ENCODE data around the gene FOXN4. TPM values are rescaled to one million over a fixed set of nuclear protein-coding genes. Genes with fewer than 3 reads are reported as not detected.

The FOXN4 gene
- total RNA-seq, 1 donor from 2014 or later = not detected

DNA sequence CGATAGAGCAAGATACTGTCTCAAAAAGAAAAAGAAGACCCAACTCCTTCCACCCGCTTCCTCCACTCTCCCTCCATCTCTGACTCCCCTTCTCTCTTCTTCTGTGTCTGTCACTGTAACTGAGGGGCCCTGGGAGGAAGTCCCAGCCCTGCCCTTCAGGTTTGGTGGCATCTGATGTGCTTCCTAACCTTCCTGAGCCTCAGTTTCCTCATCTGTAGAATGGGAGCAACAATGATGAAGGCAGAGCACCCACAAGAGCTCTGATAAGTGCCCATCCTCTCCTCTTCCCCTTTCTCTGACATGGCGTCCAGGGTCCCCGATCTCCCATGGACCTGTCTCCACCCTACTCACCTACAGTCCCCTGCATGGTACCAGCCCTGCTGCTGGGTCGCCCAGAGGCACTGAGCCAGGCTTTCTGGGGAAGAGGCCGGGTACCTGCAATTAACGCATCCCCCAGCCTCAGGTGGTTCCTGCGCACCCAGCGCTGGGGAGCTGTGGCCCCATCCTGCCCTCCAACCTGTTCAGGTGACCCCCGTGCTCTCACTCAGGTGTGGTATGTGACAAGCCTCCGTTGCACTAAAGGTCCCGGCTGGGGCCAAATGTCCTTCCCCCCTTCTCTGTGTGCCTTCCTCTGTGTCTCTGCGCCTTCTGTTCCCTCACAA is 13.2 kb downstream of the FOXN4 start:
- H3K4me3 ChIP-seq = no peak overlapping the region
- no peaks in the 10 kb centered on the region for H3K9me3 ChIP-seq
- no peaks in the 10 kb centered on the region for H3K36me3 ChIP-seq
- H3K27me3 ChIP-seq = no peaks in the 10 kb centered on the region
- DNase-seq (ENCODE audit: low spot score in 2 of 2) = no peak
- intact Hi-C loops (cut with DNase I) = no loop called here
- TF ChIP-seq CTCF (IDR thresholded peaks at IDR 0.05) = no peak
- H3K27ac ChIP-seq = no peak overlapping the region
- no peaks in the 10 kb centered on the region for H3K4me1 ChIP-seq

DNA sequence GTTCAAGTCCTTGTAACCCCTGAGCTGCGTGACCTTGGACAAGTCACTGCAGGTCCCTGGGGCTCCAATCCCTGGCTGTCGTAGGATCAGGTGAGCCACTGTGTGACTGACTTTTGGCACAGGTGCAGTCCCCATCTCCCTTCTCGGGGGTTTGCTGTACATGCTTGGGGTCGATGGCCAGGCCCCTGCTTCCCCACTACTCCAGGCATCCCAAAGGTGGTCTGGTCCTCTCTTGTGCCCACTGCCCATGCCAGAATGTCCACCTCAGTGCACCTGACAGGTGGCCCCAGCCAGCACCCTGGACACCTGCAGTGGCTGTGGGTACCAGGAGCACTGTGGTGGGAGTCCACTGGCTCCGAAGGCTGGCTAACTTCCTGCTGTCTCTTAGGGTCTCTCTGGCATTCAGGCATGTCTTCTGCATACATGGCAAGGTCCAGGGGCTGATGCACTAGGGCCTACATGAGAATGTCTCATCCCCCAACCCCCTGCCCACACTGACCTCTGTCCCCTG is 14.7 kb downstream of the FOXN4 start:
- Histone ChIP-seq H3K27me3 (no peaks in the 10 kb centered on the region), H3K4me1 (no peaks in the 10 kb centered on the region), H3K36me3 (no peaks in the 10 kb centered on the region), H3K4me3 (no peak overlapping the region), H3K27ac (no peak overlapping the region), H3K9me3 (no peaks in the 10 kb centered on the region)
- no peak for DNase-seq (ENCODE audit: low spot score in 2 of 2)
- no peak for TF ChIP-seq CTCF (IDR thresholded peaks at IDR 0.05)
- intact Hi-C loops (cut with DNase I) = no loop called here

- no peak overlapping the region for H3K27ac ChIP-seq
- no peak for DNase-seq (ENCODE audit: low spot score in 2 of 2)
- no peak overlapping the region for H3K4me3 ChIP-seq
- H3K4me1 ChIP-seq = no peaks in the 10 kb centered on the region
- no peaks in the 10 kb centered on the region for H3K36me3 ChIP-seq
- H3K27me3 ChIP-seq = no peaks in the 10 kb centered on the region
- H3K9me3 ChIP-seq = no peaks in the 10 kb centered on the region
- no peak for TF ChIP-seq CTCF (IDR thresholded peaks at IDR 0.05)
- intact Hi-C loops (cut with DNase I) = no loop called here
These were observed 16.0 kb downstream of the FOXN4 start for GRCh38 chr12:109293106-109293505.

DNA sequence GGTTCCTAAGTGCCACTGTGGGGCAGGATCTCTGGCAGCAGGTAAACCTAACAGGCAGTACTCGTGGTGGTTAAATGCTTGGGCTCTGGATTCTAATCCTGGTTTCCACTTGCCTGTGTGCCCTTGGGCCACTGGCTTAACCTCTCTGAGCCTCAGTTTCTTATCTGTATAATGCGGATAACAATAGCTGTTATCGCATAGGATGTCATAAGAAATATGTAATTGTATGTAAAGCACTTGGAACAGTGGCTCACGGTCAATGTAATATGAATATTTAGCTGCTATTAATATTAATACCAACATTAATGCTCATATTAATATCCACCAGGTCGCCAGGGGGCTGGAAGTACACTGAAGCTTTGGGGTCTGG is 16.8 kb downstream of the FOXN4 start:
- Histone ChIP-seq H3K27ac (no peak overlapping the region), H3K27me3 (no peaks in the 10 kb centered on the region), H3K9me3 (no peaks in the 10 kb centered on the region), H3K4me3 (no peak overlapping the region), H3K36me3 (no peaks in the 10 kb centered on the region), H3K4me1 (no peaks in the 10 kb centered on the region)
- DNase-seq (ENCODE audit: low spot score in 2 of 2) = no peak
- TF ChIP-seq CTCF (IDR thresholded peaks at IDR 0.05) = no peak
- intact Hi-C loops (cut with DNase I) = no loop called here

DNA sequence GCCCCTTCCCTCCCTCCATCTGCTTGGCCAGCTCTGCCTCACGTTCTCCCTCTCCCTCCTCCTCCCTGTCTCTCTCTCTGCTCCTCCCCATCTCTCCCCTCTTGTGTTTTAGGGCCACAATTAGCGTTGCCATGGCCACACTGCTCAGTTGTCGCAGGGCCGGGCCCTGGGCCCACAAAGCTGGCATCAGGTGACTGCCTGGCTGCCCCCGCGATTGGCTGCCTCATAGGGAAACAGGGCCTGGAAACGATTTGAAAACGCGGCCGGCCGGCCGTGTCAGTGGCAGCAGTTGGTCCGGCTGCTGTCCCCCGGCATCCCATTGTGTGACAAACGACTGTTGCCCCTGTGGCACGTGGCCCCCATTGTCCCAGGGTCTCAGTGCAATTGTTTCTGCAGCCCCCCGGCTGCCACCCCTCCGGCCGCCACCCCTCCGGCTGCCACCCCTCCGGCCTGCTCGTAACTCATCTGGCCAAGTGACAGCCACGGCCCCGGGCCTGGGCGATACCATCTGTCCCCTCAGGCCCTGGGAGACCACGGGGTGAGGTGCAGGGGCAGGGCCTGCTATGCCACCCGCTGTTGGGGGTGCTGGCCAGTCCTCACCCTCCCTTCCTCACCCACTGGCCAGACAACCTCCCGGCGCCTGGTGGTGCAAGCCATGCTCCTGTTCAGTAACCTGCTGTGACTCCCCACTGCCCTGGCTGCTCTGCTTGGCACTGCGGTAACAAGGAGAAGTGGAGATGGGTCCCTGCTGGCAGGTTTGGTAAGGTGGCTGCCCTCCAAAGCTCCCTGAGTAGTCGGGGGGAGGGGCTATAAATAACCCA is 17.4 kb downstream of the FOXN4 start:
- Histone ChIP-seq H3K27ac (no peak overlapping the region), H3K27me3 (no peaks in the 10 kb centered on the region), H3K4me3 (peak overlapping the region; percentile 14 to 54), H3K4me1 (no peaks in the 10 kb centered on the region), H3K9me3 (no peaks in the 10 kb centered on the region), H3K36me3 (no peaks in the 10 kb centered on the region)
- no peak for DNase-seq (ENCODE audit: low spot score in 2 of 2)
- TF ChIP-seq CTCF (IDR thresholded peaks at IDR 0.05) = no peak
- intact Hi-C loops (cut with DNase I) = no loop called here
